GM18517 (cell line): Measurements from ENCODE around the gene ELMO1.
"Not testable (repeated sequence)": the region's sequence is repeated elsewhere in the genome, so short reads cannot be mapped to it uniquely, and the experiment has no call there.

ENCODE experiments used
- ATAC-seq: cut with Tn5 transposase; IDR thresholded peaks from one replicate; pipeline ENCODE4 v1.9.1; 2021; ENCODE audit warnings: mild to moderate bottlenecking, moderate library complexity; ENCODE audit not compliant: unreplicated experiment

The ELMO1 gene

GRCh38 chr7:36995776-36996175, 452.9 kb downstream of the ELMO1 start:
- ATAC-seq, result no peak

GRCh38 chr7:36994456-36995112, 454.1 kb downstream of the ELMO1 start:
- ATAC-seq, result no peak

GRCh38 chr7:36986948-36987724, 461.5 kb downstream of the ELMO1 start:
- ATAC-seq, result no peak

- ATAC-seq, result no peak
These were observed 462.1 kb downstream of the ELMO1 start for GRCh38 chr7:36986511-36986933.

GRCh38 chr7:36985866-36986400, 462.7 kb downstream of the ELMO1 start:
- ATAC-seq, result no peak

GRCh38 chr7:36985316-36985715, 463.3 kb downstream of the ELMO1 start:
- ATAC-seq, result no peak

GRCh38 chr7:36984710-36985312, 463.9 kb downstream of the ELMO1 start:
- no peak for ATAC-seq

GRCh38 chr7:36984041-36984521, 464.6 kb downstream of the ELMO1 start:
- no peak for ATAC-seq

- no peak for ATAC-seq
These were observed 465.9 kb downstream of the ELMO1 start for GRCh38 chr7:36982766-36983165.

- ATAC-seq, result no peak
These were observed 468.8 kb downstream of the ELMO1 start for GRCh38 chr7:36979810-36980248.

- ATAC-seq, result no peak
These were observed 470.2 kb downstream of the ELMO1 start for GRCh38 chr7:36978461-36978860.

- ATAC-seq, result no peak
These were observed 470.8 kb downstream of the ELMO1 start for GRCh38 chr7:36977878-36978277.

GRCh38 chr7:36973534-36973933, 475.1 kb downstream of the ELMO1 start:
- not testable (repeated sequence) for ATAC-seq

- no peak for ATAC-seq
These were observed 476.5 kb downstream of the ELMO1 start for GRCh38 chr7:36972140-36972518.

GRCh38 chr7:36971515-36972139, 477.0 kb downstream of the ELMO1 start:
- no peak for ATAC-seq

- ATAC-seq, result no peak
These were observed 477.8 kb downstream of the ELMO1 start for GRCh38 chr7:36970551-36971514.

GRCh38 chr7:36969376-36969775, 479.3 kb downstream of the ELMO1 start:
- ATAC-seq, result no peak

GRCh38 chr7:36967387-36967786, 481.3 kb downstream of the ELMO1 start:
- ATAC-seq, result no peak

GRCh38 chr7:36966636-36967035, 482.0 kb downstream of the ELMO1 start:
- ATAC-seq, result no peak

GRCh38 chr7:36966039-36966438, 482.6 kb downstream of the ELMO1 start:
- ATAC-seq, result no peak
